Stimulated activated CD4-positive, alpha-beta T cell treated with anti-CD3 and anti-CD28 coated beads, Interleukin-15, amount 100 ng/mL, for 1 hour (primary cell): ENCODE results near the gene MYRFL.
A peak's percentile ranks its signal among the peaks of the same experiment; 100 is the strongest.

Source experiments
- DNase-seq, 2 donors: peaks; one replicate each; pipeline ENCODE4 v3.0.0-alpha.2; 2020; ENCODE audit warnings: low read depth in 1 of 2, low spot score in 1 of 2

Gene MYRFL

GRCh38 chr12:69894800-69895383 is 69.9 kb downstream of the MYRFL start:
- no peak for DNase-seq

- DNase-seq: no peak
Observed at GRCh38 chr12:69896653-69897381, 71.8 kb downstream of the MYRFL start.

- no peak for DNase-seq
Observed at GRCh38 chr12:69897744-69898143, 72.7 kb downstream of the MYRFL start.

- DNase-seq: no peak
Observed at GRCh38 chr12:69898236-69898635, 73.2 kb downstream of the MYRFL start.

GRCh38 chr12:69900720-69901131 is 75.7 kb downstream of the MYRFL start:
- peak; percentile 5 to 7 for DNase-seq

- DNase-seq: no peak
Observed at GRCh38 chr12:69901221-69901905, 76.3 kb downstream of the MYRFL start.

- DNase-seq: no peak
Observed at GRCh38 chr12:69903548-69903947, 78.5 kb downstream of the MYRFL start.

- DNase-seq: no peak
Observed at GRCh38 chr12:69904777-69905176, 79.8 kb downstream of the MYRFL start.

GRCh38 chr12:69905801-69906200 is 80.8 kb downstream of the MYRFL start:
- DNase-seq: no peak

GRCh38 chr12:69906411-69907216 is 81.6 kb downstream of the MYRFL start:
- DNase-seq: no peak

- no peak for DNase-seq
Observed at GRCh38 chr12:69908203-69908602, 83.2 kb downstream of the MYRFL start.

- DNase-seq: no peak
Observed at GRCh38 chr12:69910694-69911093, 85.7 kb downstream of the MYRFL start.

- no peak for DNase-seq
Observed at GRCh38 chr12:69913526-69913925, 88.5 kb downstream of the MYRFL start.

GRCh38 chr12:69915964-69916363 is 90.9 kb downstream of the MYRFL start:
- DNase-seq: no peak

- no peak for DNase-seq
Observed at GRCh38 chr12:69916544-69917235, 91.7 kb downstream of the MYRFL start.

- no peak for DNase-seq
Observed at GRCh38 chr12:69918287-69918686, 93.3 kb downstream of the MYRFL start.

- DNase-seq: no peak
Observed at GRCh38 chr12:69919495-69919894, 94.5 kb downstream of the MYRFL start.

GRCh38 chr12:69921831-69922230 is 96.8 kb downstream of the MYRFL start:
- no peak for DNase-seq

GRCh38 chr12:69922999-69923398 is 98.0 kb downstream of the MYRFL start:
- no peak for DNase-seq

- DNase-seq: no peak
Observed at GRCh38 chr12:69925291-69925690, 100.3 kb downstream of the MYRFL start.

- no peak for DNase-seq
Observed at GRCh38 chr12:69927164-69927563, 102.1 kb downstream of the MYRFL start.
